Tibial artery (tissue), 4 donors: ENCODE results near the gene SLC25A44.

Experiments used
- DNase-seq, 2 donors: peaks; one replicate each; pipeline ENCODE4 v3.0.0-alpha.2; 2019
- H3K27ac ChIP-seq, 2 donors: fragments of 200-600 bp; sonication (generic) in 1 of 2; 1 replicate in 1 of 2; 2 replicates in 1 of 2; pipeline ENCODE4 v1.5.1; 2018 to 2019; ENCODE audit warnings: mild to moderate bottlenecking in 1 of 2
- H3K27me3 ChIP-seq, 2 donors: fragments of 200-600 bp; sonication (generic) in 1 of 2; one replicate each; pipeline versions ENCODE4 v1.5.1 to v1.6.0; 2016 to 2019
- H3K36me3 ChIP-seq, 3 donors: fragments of 200-600 bp; sonication (generic) in 2 of 3; one replicate each; pipeline ENCODE4 v1.5.1; 2016 to 2019; ENCODE audit warnings: mild to moderate bottlenecking in 2 of 3
- H3K4me1 ChIP-seq, 4 donors: fragments of 200-600 bp; sonication (generic) in 2 of 4; 1 replicate in 3 of 4; 2 replicates in 1 of 4; pipeline ENCODE4 v1.5.1; 2016 to 2019
- H3K4me3 ChIP-seq, 2 donors: fragments of 200-600 bp; sonication (generic) in 1 of 2; 1 replicate in 1 of 2; 2 replicates in 1 of 2; pipeline ENCODE4 v1.5.1; 2018 to 2019; ENCODE audit warnings: mild to moderate bottlenecking in 2 of 2
- H3K9me3 ChIP-seq, 3 donors: fragments of 200-600 bp; sonication (generic) in 1 of 3; one replicate each; pipeline ENCODE4 v1.5.1; 2016 to 2019
- intact Hi-C: fragments of 100-400 bp; cut with DNase I; formaldehyde crosslinking; loops from one replicate; pipeline ENCODE4 v1.15.0; 2023; ENCODE audit warnings: low total_unique reads
- TF ChIP-seq, protein P1 (sequence below), 2 experiments: fragments of 200-600 bp in 1 of 2; fragments of 450-650 bp in 1 of 2; IDR thresholded peaks; one replicate each; pipeline ENCODE4 v1.5.1; 2017 to 2019; ENCODE audit warnings: antibody characterized with exemption in 2 of 2, mild to moderate bottlenecking in 1 of 2, moderate library complexity in 1 of 2

SLC25A44 gene

DNA sequence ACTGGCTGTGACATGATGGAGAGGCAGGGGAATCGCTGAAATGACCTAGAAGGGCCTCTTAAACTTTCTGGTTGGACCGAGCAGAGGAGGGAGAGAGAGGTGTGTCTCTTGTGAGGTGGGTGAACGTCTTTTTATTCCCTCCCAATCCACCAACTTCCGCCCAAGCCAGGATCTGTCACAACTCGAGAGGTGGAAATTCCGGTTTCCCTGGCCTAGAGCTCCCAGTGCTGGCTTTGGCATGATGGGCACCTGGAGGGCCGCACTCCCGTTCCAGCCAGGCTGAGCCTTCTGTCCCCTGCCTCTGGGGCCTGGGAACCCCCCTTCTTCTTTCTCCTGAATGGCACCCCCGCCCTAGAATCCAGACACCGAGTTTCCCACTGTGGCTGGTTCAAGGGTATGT lies 40.5 kb upstream of the SLC25A44 start, which contains the start of gene SEMA4A:
SEMA4A (plus strand) TSS at position 224 of the 400 bp plus-strand sequence. CDS start 994 bp downstream, outside the sequence.
- H3K4me3 ChIP-seq = no peak within 1 kb of the TSS
- no peak for DNase-seq
- intact Hi-C loops = no loop called here

GRCh38 chr1:156154317-156154749 lies 39.6 kb upstream of the SLC25A44 start:
- H3K9me3 ChIP-seq = no peaks in the 10 kb centered on the region
- no peak overlapping the region for H3K27ac ChIP-seq
- peaks cover 0 to 12% (median 0%) of the 10 kb centered on the region in 3 donors for H3K36me3 ChIP-seq
- peaks cover 0 to 8% of the 10 kb centered on the region in 2 donors for H3K27me3 ChIP-seq
- no peak overlapping the region for H3K4me3 ChIP-seq
- TF ChIP-seq, protein P1, sequence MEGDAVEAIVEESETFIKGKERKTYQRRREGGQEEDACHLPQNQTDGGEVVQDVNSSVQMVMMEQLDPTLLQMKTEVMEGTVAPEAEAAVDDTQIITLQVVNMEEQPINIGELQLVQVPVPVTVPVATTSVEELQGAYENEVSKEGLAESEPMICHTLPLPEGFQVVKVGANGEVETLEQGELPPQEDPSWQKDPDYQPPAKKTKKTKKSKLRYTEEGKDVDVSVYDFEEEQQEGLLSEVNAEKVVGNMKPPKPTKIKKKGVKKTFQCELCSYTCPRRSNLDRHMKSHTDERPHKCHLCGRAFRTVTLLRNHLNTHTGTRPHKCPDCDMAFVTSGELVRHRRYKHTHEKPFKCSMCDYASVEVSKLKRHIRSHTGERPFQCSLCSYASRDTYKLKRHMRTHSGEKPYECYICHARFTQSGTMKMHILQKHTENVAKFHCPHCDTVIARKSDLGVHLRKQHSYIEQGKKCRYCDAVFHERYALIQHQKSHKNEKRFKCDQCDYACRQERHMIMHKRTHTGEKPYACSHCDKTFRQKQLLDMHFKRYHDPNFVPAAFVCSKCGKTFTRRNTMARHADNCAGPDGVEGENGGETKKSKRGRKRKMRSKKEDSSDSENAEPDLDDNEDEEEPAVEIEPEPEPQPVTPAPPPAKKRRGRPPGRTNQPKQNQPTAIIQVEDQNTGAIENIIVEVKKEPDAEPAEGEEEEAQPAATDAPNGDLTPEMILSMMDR (IDR thresholded peaks at IDR 0.05) = no peak
- DNase-seq = no peak
- intact Hi-C loops = no loop called here
- peaks cover 0 to 23% (median 3%) of the 10 kb centered on the region in 4 donors for H3K4me1 ChIP-seq

More for the DNA sequence above, 40.5 kb upstream of the SLC25A44 start, which contains the start of gene SEMA4A:
- peaks cover 0 to 23% (median 3%) of the 10 kb centered on the region in 4 donors for H3K4me1 ChIP-seq
- H3K27me3 ChIP-seq = peaks cover 0 to 9% of the 10 kb centered on the region in 2 donors
- no peaks in the 10 kb centered on the region for H3K9me3 ChIP-seq
- no peak within 1 kb of the TSS for H3K27ac ChIP-seq
- peaks cover 0 to 7% (median 0%) of the 10 kb centered on the region in 3 donors for H3K36me3 ChIP-seq
- TF ChIP-seq, protein P1 (IDR thresholded peaks at IDR 0.05) = no peak

DNA sequence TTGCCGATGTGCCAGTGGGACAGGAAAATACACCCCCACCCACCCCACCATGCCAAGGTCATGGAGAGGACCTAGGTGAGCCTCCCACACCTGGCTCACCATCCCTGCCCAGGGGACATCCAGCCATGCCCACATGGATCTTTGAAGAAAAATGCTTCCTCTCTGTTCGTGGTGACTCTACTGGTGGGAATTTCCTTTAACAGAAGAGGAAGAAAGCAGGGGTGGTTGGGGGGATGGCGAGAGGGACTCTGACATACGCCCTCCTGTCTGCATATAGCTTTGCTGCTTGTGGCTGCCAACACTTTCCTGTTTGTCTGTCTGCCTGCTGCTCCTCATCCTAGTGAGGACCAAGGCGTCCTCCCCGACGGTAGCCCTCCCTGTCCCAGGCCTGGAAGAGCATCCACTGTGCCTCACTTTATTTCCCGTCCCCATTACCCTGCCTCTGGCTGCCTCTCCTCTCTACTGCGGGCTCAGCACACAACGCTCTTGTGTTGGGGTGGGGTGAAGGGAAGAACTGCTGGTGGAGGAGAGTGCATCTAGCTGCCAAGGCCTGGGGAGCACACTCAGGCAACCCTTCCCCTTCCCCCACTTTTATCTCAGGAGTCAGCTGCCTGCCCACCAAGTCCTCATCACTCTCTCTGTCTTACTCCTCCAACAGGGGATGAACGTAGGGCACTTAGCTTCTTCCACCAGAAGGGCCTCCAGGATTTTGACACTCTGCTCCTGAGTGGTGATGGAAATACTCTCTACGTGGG lies 38.0 kb upstream of the SLC25A44 start:
- Histone ChIP-seq H3K36me3 (peaks cover 0 to 12% (median 0%) of the 10 kb centered on the region in 3 donors), H3K9me3 (no peaks in the 10 kb centered on the region), H3K27ac (no peak overlapping the region), H3K4me3 (no peak overlapping the region), H3K27me3 (no peaks in the 10 kb centered on the region), H3K4me1 (peaks cover 0 to 20% (median 5%) of the 10 kb centered on the region in 4 donors)
- intact Hi-C loops = no loop called here
- DNase-seq = no peak
- TF ChIP-seq, protein P1 (IDR thresholded peaks at IDR 0.05) = no peak

DNA sequence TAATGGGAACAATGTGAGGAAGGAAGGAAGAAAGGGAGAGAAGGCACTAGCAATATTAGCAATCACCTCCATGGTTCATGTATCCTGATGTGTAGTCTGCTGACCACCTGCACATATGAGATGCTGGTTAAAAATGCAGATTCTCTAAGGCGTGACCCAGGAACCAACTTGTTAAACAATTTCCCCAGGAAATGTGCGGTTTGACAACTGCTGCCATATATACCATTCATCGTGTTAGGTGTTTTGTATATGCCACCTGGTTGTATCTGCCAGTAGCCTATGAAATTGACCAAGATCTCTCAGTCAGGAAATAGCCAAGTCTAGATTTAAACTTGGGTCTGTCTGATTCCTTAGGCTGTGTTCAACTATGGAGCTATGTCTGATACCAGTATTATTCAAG lies 36.4 kb upstream of the SLC25A44 start:
- TF ChIP-seq, protein P1 (IDR thresholded peaks at IDR 0.05) = no peak
- Histone ChIP-seq H3K36me3 (peaks cover 0 to 12% (median 0%) of the 10 kb centered on the region in 3 donors), H3K4me1 (peaks cover 0 to 20% (median 5%) of the 10 kb centered on the region in 4 donors), H3K27me3 (no peaks in the 10 kb centered on the region), H3K27ac (no peak overlapping the region), H3K4me3 (no peak overlapping the region), H3K9me3 (no peaks in the 10 kb centered on the region)
- no peak for DNase-seq
- intact Hi-C loops = no loop called here

- intact Hi-C loops = no loop called here
- no peaks in the 10 kb centered on the region for H3K27me3 ChIP-seq
- peaks cover 0 to 20% (median 5%) of the 10 kb centered on the region in 4 donors for H3K4me1 ChIP-seq
- TF ChIP-seq, protein P1 (IDR thresholded peaks at IDR 0.05) = no peak
- no peak for DNase-seq
- H3K9me3 ChIP-seq = no peaks in the 10 kb centered on the region
- no peak overlapping the region for H3K27ac ChIP-seq
- H3K36me3 ChIP-seq = peaks cover 0 to 12% (median 0%) of the 10 kb centered on the region in 3 donors
- no peak overlapping the region for H3K4me3 ChIP-seq
These were observed 35.9 kb upstream of the SLC25A44 start for GRCh38 chr1:156157966-156158365.
